Upper lobe of right lung (tissue), 1 donor: ENCODE results near the gene NDUFB1. TPM values are rescaled to one million over a fixed set of nuclear protein-coding genes. Genes with fewer than 3 reads are reported as not detected.

Experiments used
- ATAC-seq: fragments of 200-7000 bp; cut with Tn5 transposase; one replicate; pipeline ENCODE4 v1.9.1; 2020; ENCODE audit warnings: mild to moderate bottlenecking, moderate library complexity
- DNase-seq: peaks from one replicate; pipeline ENCODE4 v3.0.0-alpha.2; 2020
- H3K27ac ChIP-seq: fragments of 200-600 bp; one replicate; pipeline ENCODE4 v1.8.0; 2022
- H3K27me3 ChIP-seq: fragments of 200-600 bp; one replicate; pipeline ENCODE4 v1.8.0; 2022; ENCODE audit warnings: mild to moderate bottlenecking
- H3K36me3 ChIP-seq: fragments of 200-600 bp; one replicate; pipeline ENCODE4 v1.8.0; 2022
- H3K4me1 ChIP-seq: fragments of 200-600 bp; one replicate; pipeline ENCODE4 v1.8.0; 2022
- H3K4me3 ChIP-seq: fragments of 200-600 bp; one replicate; pipeline ENCODE4 v1.8.0; 2022; ENCODE audit warnings: mild to moderate bottlenecking
- H3K9me3 ChIP-seq: fragments of 200-600 bp; one replicate; pipeline ENCODE4 v1.8.0; 2022
- CTCF ChIP-seq: fragments of 200-600 bp; IDR thresholded peaks from one replicate; pipeline ENCODE4 v1.8.0; 2022; ENCODE audit warnings: antibody characterized with exemption
- intact Hi-C: fragments of 100-400 bp; cut with DNase I; formaldehyde crosslinking; loops from one replicate; pipeline ENCODE4 v1.11.0; 2022
- total RNA-seq: library from RNA; stranded (reverse); fragmentation: NEBNext Ultra II Directional; extraction: Animal tissue kit (Norgen Biotek cat#: 25700); gene quantifications from one replicate; pipeline ENCODE4 v1.2.1, GENCODE V29; 2021
- donor health status: DM: no; HTN: yes; CAD: no; lungs with severe emphysema.

The NDUFB1 gene
- total RNA-seq, 1 donor from 2014 or later, result 95.4 TPM

DNA sequence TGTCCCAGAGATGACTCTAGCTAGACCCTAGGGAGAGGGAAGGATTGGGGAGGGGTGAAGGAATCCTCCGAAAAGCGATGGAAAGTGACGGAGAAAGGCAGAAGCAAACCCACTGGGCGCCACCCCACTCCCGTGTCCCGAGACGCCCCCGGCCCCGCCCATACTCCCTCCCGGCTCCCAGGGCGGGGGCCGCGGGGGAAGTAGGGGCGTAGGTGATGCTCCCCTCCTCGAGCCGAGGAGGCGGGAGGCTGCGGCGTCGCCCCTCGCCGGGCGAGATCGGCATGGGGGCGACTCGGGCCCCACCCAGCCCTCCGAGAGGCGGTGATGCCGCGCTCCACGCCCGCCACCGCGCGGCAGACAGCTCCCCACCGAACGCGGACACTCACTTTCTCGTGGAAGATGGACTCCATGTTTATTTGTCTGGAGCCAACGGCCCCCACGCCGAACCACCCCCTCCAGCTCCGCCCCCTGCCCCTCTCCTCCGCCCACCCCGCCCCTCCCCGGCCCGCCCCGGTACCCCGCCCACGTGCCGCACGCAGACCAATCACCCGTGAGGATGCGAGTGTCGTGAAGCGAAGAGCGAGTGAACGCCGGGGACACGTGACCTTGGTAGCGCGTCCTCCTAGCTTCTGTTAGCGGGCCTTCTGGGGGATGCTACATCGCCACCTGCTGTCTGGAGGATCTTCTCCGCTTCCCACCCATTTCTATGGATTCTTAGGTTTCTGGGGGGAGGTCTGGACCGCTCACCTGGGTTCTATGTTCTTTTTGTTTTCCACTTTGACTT, 15.2 kb downstream of the NDUFB1 start, which contains the start of gene ATXN3:
ATXN3 (minus strand) TSS at position 440 of the 784 bp plus-strand sequence; CDS start at position 410, 30 bp downstream.
- intact Hi-C loops, result no loop called here

DNA sequence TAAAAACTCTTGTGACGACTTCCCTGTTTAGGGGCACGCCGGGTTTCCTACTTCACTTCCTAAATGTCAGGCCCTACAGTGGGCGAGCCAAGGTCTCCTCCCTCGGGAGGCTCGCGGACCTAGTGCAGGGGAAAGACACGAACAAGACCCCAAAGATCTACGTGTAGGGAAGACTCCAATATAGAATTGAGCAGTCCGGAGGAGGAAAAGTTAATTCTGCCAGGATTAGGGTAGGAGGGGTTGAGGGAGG, 15.7 kb downstream of the NDUFB1 start:
- no peaks in the 10 kb centered on the region for H3K27me3 ChIP-seq
- peaks cover 34% of the 10 kb centered on the region for H3K4me1 ChIP-seq

More for the DNA sequence above, 15.2 kb downstream of the NDUFB1 start, which contains the start of gene ATXN3:
- peak within 1 kb of the TSS; percentile 89 for H3K4me3 ChIP-seq
- no peaks in the 10 kb centered on the region for H3K27me3 ChIP-seq
- peak; percentile 98 for ATAC-seq
- peak within 1 kb of the TSS; percentile 94 for H3K27ac ChIP-seq
- TF ChIP-seq CTCF, result peak; percentile 73
- DNase-seq, result peak; percentile 99
- H3K9me3 ChIP-seq, result no peaks in the 10 kb centered on the region
- no peaks in the 10 kb centered on the region for H3K36me3 ChIP-seq
- peaks cover 34% of the 10 kb centered on the region for H3K4me1 ChIP-seq

DNA sequence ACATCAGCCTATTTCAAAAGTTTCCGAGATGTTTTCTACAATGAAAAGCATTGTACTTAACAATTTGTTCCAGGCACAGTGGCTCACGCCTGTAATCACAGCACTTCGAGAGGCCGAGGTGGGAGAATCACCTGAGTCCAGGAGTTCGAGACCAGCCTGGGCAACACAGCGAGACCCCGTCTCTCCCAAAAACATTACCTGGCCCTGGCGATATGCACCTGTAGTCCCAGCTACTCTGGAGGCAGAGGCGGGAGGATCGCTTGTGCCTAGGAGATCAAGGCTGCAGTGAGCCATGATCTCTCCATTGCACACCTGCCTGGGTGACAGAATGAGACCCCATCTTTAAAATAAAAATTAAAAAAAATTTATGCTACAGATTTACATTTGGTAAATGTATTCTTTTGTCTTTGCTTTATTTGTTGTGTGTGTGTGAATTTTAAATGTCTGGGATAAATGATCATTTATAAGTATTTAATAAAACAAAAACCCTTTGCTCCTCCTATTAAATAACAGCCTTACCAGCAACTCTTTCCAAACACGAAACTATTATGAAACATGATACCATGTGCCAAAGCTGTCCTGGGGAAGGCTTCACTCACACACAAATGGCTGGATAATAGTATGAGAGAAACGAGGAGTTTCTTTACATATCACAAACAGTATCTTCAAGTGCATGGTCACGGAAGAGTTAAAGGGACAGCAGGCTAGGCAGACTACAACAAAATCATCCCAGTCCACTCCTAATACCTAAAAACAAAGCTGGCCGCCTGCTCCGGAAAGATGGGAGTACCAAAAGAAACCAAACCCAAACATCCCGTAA, 16.2 kb downstream of the NDUFB1 start:
- DNase-seq (no peak), ATAC-seq (no peak)
- no peaks in the 10 kb centered on the region for H3K36me3 ChIP-seq
- intact Hi-C loops, result no loop called here
- TF ChIP-seq CTCF, result no peak
- H3K4me3 ChIP-seq, result peak overlapping the region; percentile 89
- H3K9me3 ChIP-seq, result no peaks in the 10 kb centered on the region
- peak overlapping the region; percentile 94 for H3K27ac ChIP-seq
- H3K27me3 ChIP-seq, result no peaks in the 10 kb centered on the region
- H3K4me1 ChIP-seq, result peaks cover 34% of the 10 kb centered on the region

More for the DNA sequence above, 15.7 kb downstream of the NDUFB1 start:
- Histone ChIP-seq H3K9me3 (no peaks in the 10 kb centered on the region), H3K36me3 (no peaks in the 10 kb centered on the region), H3K4me3 (peak overlapping the region; percentile 89), H3K27ac (peak overlapping the region; percentile 94)
- DNase-seq (peak; percentile 73), ATAC-seq (peak; percentile 47)
- intact Hi-C loops, result no loop called here
- no peak for TF ChIP-seq CTCF

DNA sequence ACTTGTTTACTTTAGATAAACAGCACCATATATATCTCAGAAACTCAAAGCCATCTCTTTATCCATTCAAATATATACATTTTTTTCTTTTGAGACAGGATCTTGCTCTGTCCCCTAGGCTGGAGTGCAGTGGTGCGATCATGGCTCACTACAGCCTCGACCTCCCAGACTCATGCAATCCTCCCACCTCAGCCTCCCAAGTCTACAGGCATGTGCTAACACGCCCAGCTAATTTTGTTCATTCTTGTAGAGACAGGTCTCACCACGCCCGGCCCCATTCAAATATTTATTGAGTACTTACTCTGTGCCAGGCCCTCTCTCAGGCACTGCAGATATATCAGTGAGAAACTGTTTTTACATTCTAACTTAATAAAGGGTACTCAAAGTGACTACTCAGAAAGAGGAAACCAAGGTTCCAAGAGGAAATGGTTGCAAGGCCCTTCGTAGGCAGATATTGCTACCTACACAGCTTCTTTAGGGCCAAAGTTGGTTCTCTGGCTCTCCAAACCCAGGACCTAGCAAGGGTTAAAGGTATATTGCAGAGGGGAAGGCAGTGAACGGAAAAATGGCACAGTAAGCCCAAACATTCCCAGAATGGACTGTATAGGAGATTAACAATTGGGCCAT, 18.0 kb downstream of the NDUFB1 start:
- Histone ChIP-seq H3K27me3 (no peaks in the 10 kb centered on the region), H3K27ac (no peak overlapping the region), H3K36me3 (no peaks in the 10 kb centered on the region), H3K4me1 (peaks cover 40% of the 10 kb centered on the region), H3K4me3 (no peak overlapping the region), H3K9me3 (no peaks in the 10 kb centered on the region)
- TF ChIP-seq CTCF, result no peak
- DNase-seq (no peak), ATAC-seq (no peak)
- intact Hi-C loops, result no loop called here

- peaks cover 14% of the 10 kb centered on the region for H3K36me3 ChIP-seq
- H3K9me3 ChIP-seq, result no peaks in the 10 kb centered on the region
- H3K4me3 ChIP-seq, result no peak overlapping the region
- ATAC-seq, result no peak
- no peaks in the 10 kb centered on the region for H3K27me3 ChIP-seq
- intact Hi-C loops, result no loop called here
- no peak overlapping the region for H3K27ac ChIP-seq
- TF ChIP-seq CTCF, result no peak
- H3K4me1 ChIP-seq, result peaks cover 29% of the 10 kb centered on the region
- DNase-seq, result no peak
Observed at GRCh38 chr14:92099802-92100201, 21.7 kb downstream of the NDUFB1 start.
